ENCODE measurements around the gene ATP5F1C.
"Not testable (repeated sequence)": the region's sequence is repeated elsewhere in the genome, so short reads cannot be mapped to it uniquely, and the experiment has no call there.

ATP5F1C gene

DNA sequence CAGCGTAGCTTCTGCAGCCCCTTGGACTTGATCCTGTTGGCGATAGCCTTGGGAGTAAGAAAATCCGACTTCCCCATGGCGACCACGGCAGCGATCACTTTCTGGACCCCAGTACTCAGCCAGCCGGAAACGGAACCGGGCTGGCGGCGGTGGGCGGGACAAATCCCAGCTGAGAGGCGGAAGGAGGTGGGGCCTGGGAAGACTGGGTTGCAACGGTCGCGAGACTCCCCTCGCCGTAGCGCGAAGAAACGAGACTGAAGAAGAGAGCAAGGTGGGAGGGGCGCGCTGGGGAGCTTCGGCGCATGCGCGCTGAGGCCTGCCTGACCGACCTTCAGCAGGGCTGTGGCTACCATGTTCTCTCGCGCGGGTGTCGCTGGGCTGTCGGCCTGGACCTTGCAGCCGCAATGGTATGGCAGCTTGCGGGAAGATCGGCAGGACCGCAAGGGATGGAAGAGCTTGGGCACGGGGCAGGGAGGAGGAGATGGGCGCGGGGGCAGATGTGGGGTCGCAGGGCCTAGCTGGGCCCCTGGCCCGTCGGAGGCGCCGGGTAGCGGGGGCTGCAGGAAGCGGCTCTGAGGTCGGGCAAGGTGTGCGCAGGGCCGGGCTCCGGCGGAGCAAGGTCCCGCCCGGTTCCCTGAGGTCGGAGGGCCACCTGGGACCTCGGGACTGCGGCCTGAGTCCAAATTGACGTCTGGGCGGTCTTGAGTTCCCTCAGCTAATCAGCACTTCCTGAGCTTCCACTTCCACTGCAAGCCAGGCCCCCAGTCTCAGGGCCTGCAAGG is at the start of gene ATP5F1C, which contains the start of gene KIN:
TSS of gene ATP5F1C (plus strand) at position 321 of the 782 bp plus-strand sequence. CDS start at position 352, 31 bp downstream.
TSS of gene KIN (minus strand) at position 137 of the 782 bp plus-strand sequence. CDS start at position 77, 60 bp downstream.
- H3K4me3 ChIP-seq (ENCODE audit: low read depth in 1 of 2, low read length in 2 of 2), result peak within 1 kb of the TSS; percentile 87 to 97
- H3K36me3 ChIP-seq (ENCODE audit: control insufficient read depth in 1 of 2, insufficient read depth in 2 of 2, low read length in 2 of 2), result no peaks in the 10 kb centered on the region
- H3K27ac ChIP-seq (ENCODE audit: low read length), result peak within 1 kb of the TSS; percentile 86
- H3K27me3 ChIP-seq (ENCODE audit: low read depth, low read length), result no peaks in the 10 kb centered on the region
- H3K4me1 ChIP-seq (ENCODE audit: control insufficient read depth in 1 of 2, insufficient read depth in 2 of 2, low read length in 2 of 2), result peaks cover 7 to 46% of the 10 kb centered on the region in 2 donors
- H3K9me3 ChIP-seq (ENCODE audit: control insufficient read depth in 1 of 2, low read length in 2 of 2), result no peaks in the 10 kb centered on the region

DNA sequence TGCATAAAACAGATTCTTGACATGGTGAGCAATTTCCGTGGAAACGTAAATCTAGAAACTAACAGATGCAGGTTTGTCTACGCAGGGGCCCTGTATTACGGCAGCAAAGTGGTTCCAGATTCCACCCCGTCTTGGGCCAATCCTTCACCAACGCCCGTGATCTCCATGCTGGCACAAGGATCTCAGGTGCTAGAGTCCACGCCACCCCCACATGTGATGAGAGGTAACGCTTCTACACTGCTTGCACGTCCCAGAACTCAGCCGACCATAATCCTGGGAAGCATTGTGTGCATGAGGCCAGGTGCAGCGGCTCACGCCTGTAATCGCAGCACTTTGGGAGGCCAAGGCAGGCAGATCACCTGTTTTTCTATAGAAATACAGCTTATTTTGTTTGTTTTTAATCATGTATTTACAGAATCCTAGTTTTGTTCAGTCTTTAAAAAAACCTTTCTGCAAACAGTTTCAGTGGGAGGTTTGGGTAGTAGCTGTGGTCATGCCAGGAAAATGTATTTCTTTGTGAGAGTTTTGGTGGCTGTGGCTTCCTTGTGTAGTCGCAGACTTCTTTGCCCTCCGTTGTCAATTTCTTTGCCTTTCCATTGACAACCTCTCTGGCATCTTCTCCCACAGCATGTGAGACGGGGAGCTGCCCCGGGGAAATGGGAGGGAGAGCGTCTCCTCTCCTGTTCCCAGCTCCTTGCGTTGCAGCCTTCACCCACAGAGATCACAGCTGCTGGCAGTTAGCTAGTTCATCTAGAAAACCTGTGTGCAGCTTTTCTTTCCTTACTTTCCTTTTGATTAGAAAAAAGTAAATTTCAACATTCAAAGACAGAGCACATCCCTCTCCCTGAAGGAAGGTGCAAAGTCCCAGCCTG is 49.2 kb upstream of the ATP5F1C start:
- Histone ChIP-seq H3K9me3 (ENCODE audit: control insufficient read depth in 1 of 2, low read length in 2 of 2) (no peaks in the 10 kb centered on the region), H3K4me3 (ENCODE audit: low read depth in 1 of 2, low read length in 2 of 2) (no peak overlapping the region), H3K27ac (ENCODE audit: low read length) (no peak overlapping the region), H3K4me1 (ENCODE audit: control insufficient read depth in 1 of 2, insufficient read depth in 2 of 2, low read length in 2 of 2) (no peaks in the 10 kb centered on the region), H3K36me3 (ENCODE audit: control insufficient read depth in 1 of 2, insufficient read depth in 2 of 2, low read length in 2 of 2) (no peaks in the 10 kb centered on the region), H3K27me3 (ENCODE audit: low read depth, low read length) (no peaks in the 10 kb centered on the region)

DNA sequence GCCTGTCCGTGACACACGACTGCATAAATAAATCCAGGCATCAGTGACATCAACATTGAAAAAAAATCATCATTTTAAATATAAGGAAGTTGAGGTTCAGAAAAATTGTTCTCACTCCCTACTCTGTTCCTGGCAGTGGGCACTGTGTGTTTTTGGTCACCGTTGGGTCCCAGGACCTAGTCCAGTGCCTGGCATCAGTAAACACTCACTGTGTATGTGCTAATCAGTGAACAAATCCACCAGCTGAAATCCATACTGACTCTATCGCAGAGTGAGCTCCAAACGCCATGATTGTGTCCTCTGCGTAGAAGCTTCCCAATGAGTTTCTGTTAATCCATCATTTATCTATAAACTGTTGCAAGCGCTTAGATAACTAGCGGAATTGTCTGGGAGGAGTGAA is 43.7 kb upstream of the ATP5F1C start:
- H3K9me3 ChIP-seq (ENCODE audit: control insufficient read depth in 1 of 2, low read length in 2 of 2), result no peaks in the 10 kb centered on the region
- H3K27me3 ChIP-seq (ENCODE audit: low read depth, low read length), result no peaks in the 10 kb centered on the region
- H3K4me3 ChIP-seq (ENCODE audit: low read depth in 1 of 2, low read length in 2 of 2), result no peak overlapping the region
- H3K36me3 ChIP-seq (ENCODE audit: control insufficient read depth in 1 of 2, insufficient read depth in 2 of 2, low read length in 2 of 2), result no peaks in the 10 kb centered on the region
- no peak overlapping the region for H3K27ac ChIP-seq (ENCODE audit: low read length)
- H3K4me1 ChIP-seq (ENCODE audit: control insufficient read depth in 1 of 2, insufficient read depth in 2 of 2, low read length in 2 of 2), result no peaks in the 10 kb centered on the region

DNA sequence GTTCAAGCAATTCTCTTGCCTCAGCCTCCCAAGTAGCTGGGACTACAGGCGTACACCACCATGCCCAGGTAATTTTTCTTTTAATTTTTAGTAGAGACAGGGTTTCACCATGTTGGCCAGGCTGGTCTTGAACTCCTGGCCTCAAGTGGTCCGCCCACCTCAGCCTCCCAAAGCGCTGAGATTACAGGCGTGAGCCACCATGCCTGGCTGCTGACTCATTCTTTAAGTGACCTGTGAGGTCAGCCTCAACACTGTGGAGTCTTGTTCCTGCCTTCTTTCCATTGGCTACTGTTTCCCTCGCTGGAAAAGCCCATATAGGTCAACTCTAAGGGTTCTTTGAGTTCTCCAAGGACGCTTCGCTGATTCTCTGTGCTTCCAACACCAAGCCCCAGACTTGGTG is 39.3 kb upstream of the ATP5F1C start:
- not testable (repeated sequence) for H3K27ac ChIP-seq (ENCODE audit: low read length); H3K27me3 ChIP-seq (ENCODE audit: low read depth, low read length); H3K4me3 ChIP-seq (ENCODE audit: low read depth in 1 of 2, low read length in 2 of 2); H3K4me1 ChIP-seq (ENCODE audit: control insufficient read depth in 1 of 2, insufficient read depth in 2 of 2, low read length in 2 of 2); H3K9me3 ChIP-seq (ENCODE audit: control insufficient read depth in 1 of 2, low read length in 2 of 2)
- peaks cover 20% of the 10 kb centered on the region in 2 donors for H3K36me3 ChIP-seq (ENCODE audit: control insufficient read depth in 1 of 2, insufficient read depth in 2 of 2, low read length in 2 of 2)

DNA sequence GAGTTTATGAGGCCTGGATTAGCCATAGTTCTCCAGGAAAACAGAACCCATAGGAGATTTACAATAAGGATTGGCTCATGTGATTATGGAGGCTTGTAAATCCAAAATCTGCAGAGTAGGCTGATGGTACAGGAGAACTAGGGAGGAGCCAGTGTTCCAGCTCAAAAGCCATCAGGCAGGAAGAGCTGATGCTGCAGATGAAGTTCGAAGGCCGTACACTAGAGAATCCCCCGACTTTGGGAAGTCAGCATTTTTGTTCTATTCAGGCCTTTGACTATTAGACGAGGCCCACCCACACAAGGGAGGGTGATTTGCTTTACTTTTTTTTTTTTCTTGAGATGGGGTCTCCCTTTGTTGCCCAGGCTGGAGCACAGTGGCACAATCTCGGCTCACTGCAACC is 37.8 kb upstream of the ATP5F1C start:
- Histone ChIP-seq H3K36me3 (ENCODE audit: control insufficient read depth in 1 of 2, insufficient read depth in 2 of 2, low read length in 2 of 2) (peaks cover 22 to 34% of the 10 kb centered on the region in 2 donors), H3K9me3 (ENCODE audit: control insufficient read depth in 1 of 2, low read length in 2 of 2) (no peaks in the 10 kb centered on the region), H3K27me3 (ENCODE audit: low read depth, low read length) (no peaks in the 10 kb centered on the region), H3K4me1 (ENCODE audit: control insufficient read depth in 1 of 2, insufficient read depth in 2 of 2, low read length in 2 of 2) (no peaks in the 10 kb centered on the region), H3K27ac (ENCODE audit: low read length) (no peak overlapping the region), H3K4me3 (ENCODE audit: low read depth in 1 of 2, low read length in 2 of 2) (no peak overlapping the region)

DNA sequence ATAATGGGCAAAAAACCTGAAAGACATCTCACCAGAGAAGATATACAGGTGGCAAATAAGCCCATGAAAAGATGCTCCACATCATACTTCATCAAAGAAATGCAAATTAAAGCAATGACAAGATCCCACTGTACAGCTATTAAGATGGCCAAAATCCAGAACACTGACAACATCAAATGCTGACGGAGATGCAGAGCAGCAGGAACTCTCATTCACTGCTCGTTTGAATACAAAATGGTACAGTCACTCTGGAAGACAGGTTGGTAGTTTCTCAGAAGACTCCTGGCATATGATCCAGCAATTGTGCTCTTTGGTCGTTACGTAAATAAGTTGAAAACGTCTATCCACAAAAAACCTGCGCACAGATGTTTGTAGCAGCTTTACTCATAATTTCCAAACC is 35.7 kb upstream of the ATP5F1C start:
- Histone ChIP-seq H3K4me1 (ENCODE audit: control insufficient read depth in 1 of 2, insufficient read depth in 2 of 2, low read length in 2 of 2) (no peaks in the 10 kb centered on the region), H3K9me3 (ENCODE audit: control insufficient read depth in 1 of 2, low read length in 2 of 2) (no peaks in the 10 kb centered on the region), H3K36me3 (ENCODE audit: control insufficient read depth in 1 of 2, insufficient read depth in 2 of 2, low read length in 2 of 2) (peaks cover 22 to 52% of the 10 kb centered on the region in 2 donors), H3K27me3 (ENCODE audit: low read depth, low read length) (no peaks in the 10 kb centered on the region), H3K4me3 (ENCODE audit: low read depth in 1 of 2, low read length in 2 of 2) (no peak overlapping the region), H3K27ac (ENCODE audit: low read length) (no peak overlapping the region)

DNA sequence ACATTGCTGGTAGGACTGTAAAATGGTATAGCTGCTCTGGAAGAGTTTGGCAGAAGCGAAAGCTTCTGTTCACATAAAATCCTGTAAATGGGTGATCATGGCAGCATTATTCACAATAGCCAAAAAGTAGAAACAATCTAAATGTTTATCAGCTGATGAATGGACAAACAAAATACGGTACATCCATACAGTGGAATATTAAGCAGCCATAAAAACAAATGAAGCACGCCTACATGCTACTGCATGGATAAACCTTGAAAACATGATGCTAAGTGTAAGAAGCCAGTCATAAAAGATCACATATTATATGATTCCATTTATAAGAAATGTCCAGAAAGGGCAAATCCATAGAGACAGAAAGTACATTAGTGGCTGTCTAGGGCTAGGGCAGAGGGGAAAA is 32.9 kb upstream of the ATP5F1C start:
- Histone ChIP-seq H3K27ac (ENCODE audit: low read length) (no peak overlapping the region), H3K9me3 (ENCODE audit: control insufficient read depth in 1 of 2, low read length in 2 of 2) (no peaks in the 10 kb centered on the region), H3K27me3 (ENCODE audit: low read depth, low read length) (no peaks in the 10 kb centered on the region), H3K36me3 (ENCODE audit: control insufficient read depth in 1 of 2, insufficient read depth in 2 of 2, low read length in 2 of 2) (peaks cover 36 to 69% of the 10 kb centered on the region in 2 donors), H3K4me1 (ENCODE audit: control insufficient read depth in 1 of 2, insufficient read depth in 2 of 2, low read length in 2 of 2) (no peaks in the 10 kb centered on the region), H3K4me3 (ENCODE audit: low read depth in 1 of 2, low read length in 2 of 2) (no peak overlapping the region)

DNA sequence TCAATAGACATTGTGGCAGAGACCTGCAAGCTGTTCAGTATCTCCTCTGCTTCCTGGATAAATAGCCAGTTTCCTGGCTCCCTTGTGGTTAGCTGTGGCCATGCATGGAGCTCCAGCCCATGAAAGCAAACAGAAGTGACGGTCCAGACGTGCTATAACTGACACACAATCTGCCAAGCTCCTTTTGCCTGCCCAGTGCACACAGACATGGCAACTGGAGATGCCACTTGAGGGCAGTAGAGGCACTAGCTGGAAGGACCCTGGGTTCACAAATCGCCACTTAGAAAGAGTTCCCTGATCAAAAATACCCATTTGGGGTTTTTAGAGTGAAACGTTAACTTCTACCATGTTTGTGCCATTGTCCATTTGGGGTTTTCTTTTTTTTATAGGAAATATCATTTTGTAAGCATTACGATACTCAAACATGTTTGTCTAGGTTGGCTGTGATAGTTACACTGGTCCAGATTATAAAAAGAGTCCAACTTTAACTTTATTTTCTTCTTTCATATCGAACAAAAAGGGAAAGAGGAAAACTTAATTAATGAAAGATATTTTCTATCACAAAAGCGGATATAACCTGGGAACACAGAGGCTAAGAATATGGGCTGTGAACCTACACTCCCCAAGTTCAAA is 31.5 kb upstream of the ATP5F1C start:
- no peak overlapping the region for H3K4me3 ChIP-seq (ENCODE audit: low read depth in 1 of 2, low read length in 2 of 2)
- H3K4me1 ChIP-seq (ENCODE audit: control insufficient read depth in 1 of 2, insufficient read depth in 2 of 2, low read length in 2 of 2), result no peaks in the 10 kb centered on the region
- H3K9me3 ChIP-seq (ENCODE audit: control insufficient read depth in 1 of 2, low read length in 2 of 2), result no peaks in the 10 kb centered on the region
- no peak overlapping the region for H3K27ac ChIP-seq (ENCODE audit: low read length)
- H3K36me3 ChIP-seq (ENCODE audit: control insufficient read depth in 1 of 2, insufficient read depth in 2 of 2, low read length in 2 of 2), result peaks cover 37 to 79% of the 10 kb centered on the region in 2 donors
- no peaks in the 10 kb centered on the region for H3K27me3 ChIP-seq (ENCODE audit: low read depth, low read length)

DNA sequence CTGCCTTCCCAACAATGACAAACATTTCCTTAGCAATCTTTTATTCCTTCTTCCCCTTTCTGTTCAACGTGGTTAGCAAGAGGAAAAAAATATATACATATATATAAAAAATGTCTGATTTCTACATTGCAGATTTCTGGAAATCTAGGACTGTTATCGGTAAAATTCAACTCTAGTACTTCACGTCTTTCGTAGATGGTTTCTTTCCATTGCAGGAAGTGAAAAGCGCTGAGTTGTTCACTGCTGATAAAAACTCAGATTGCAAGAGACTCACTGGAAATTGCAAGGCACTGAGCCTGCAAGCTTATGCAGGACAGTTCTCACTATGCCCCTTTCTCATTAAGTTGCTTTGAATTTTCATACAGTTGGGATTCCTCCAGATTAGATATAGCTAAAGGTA is 24.0 kb upstream of the ATP5F1C start:
- Histone ChIP-seq H3K9me3 (ENCODE audit: control insufficient read depth in 1 of 2, low read length in 2 of 2) (no peaks in the 10 kb centered on the region), H3K27ac (ENCODE audit: low read length) (no peak overlapping the region), H3K36me3 (ENCODE audit: control insufficient read depth in 1 of 2, insufficient read depth in 2 of 2, low read length in 2 of 2) (peaks cover 42 to 80% of the 10 kb centered on the region in 2 donors), H3K27me3 (ENCODE audit: low read depth, low read length) (no peaks in the 10 kb centered on the region), H3K4me3 (ENCODE audit: low read depth in 1 of 2, low read length in 2 of 2) (no peak overlapping the region), H3K4me1 (ENCODE audit: control insufficient read depth in 1 of 2, insufficient read depth in 2 of 2, low read length in 2 of 2) (no peaks in the 10 kb centered on the region)

DNA sequence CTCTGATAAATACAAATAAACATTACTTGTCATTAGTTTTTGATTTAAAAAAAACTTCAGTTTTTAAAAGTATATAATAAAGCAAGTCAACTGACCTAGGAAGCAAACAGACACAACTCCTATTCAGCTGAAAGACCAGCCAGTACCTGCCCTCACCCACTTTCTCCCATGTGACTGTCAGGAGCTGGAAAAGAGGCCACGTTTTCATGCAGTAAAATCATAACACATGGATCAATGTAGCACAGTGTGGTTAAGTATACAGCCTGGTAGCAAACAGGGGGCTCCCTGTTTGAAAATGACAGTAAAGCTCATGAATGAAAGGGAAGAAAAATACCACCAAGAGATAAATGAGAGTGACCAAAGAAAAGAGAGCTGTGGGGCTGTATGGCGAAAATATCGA is 21.7 kb upstream of the ATP5F1C start:
- Histone ChIP-seq H3K4me1 (ENCODE audit: control insufficient read depth in 1 of 2, insufficient read depth in 2 of 2, low read length in 2 of 2) (no peaks in the 10 kb centered on the region), H3K27me3 (ENCODE audit: low read depth, low read length) (no peaks in the 10 kb centered on the region), H3K4me3 (ENCODE audit: low read depth in 1 of 2, low read length in 2 of 2) (no peak overlapping the region), H3K27ac (ENCODE audit: low read length) (no peak overlapping the region), H3K9me3 (ENCODE audit: control insufficient read depth in 1 of 2, low read length in 2 of 2) (no peaks in the 10 kb centered on the region), H3K36me3 (ENCODE audit: control insufficient read depth in 1 of 2, insufficient read depth in 2 of 2, low read length in 2 of 2) (peaks cover 45 to 72% of the 10 kb centered on the region in 2 donors)

DNA sequence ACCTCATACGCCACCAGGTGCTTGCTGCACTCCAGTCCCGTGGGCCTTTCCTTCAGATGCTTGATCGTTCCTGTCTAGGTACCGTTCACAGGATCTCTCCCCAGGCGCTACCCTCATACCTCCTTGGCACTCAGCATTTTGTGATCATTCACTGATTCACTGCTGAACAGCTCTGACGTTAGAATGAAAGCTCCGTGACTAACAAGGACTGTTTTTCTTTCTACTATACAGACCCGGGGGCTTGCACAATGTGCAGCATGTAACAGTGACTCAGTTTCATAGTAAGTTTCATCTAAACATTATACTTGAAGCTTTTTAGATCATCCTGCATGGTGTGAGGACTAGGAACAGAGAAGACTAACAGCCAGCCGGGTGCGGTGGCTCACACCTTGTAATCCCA is 20.8 kb upstream of the ATP5F1C start:
- Histone ChIP-seq H3K9me3 (ENCODE audit: control insufficient read depth in 1 of 2, low read length in 2 of 2) (no peaks in the 10 kb centered on the region), H3K4me1 (ENCODE audit: control insufficient read depth in 1 of 2, insufficient read depth in 2 of 2, low read length in 2 of 2) (no peaks in the 10 kb centered on the region), H3K4me3 (ENCODE audit: low read depth in 1 of 2, low read length in 2 of 2) (no peak overlapping the region), H3K36me3 (ENCODE audit: control insufficient read depth in 1 of 2, insufficient read depth in 2 of 2, low read length in 2 of 2) (peaks cover 43 to 69% of the 10 kb centered on the region in 2 donors), H3K27me3 (ENCODE audit: low read depth, low read length) (no peaks in the 10 kb centered on the region), H3K27ac (ENCODE audit: low read length) (no peak overlapping the region)

Measured in muscle layer of duodenum (tissue), 2 donors.